HG03280 (cell line): ENCODE results near the gene CYP2A7.
"Not testable (repeated sequence)": the region's sequence is repeated elsewhere in the genome, so short reads cannot be mapped to it uniquely, and the experiment has no call there.

ENCODE experiments used
- ATAC-seq: cut with Tn5 transposase; IDR thresholded peaks from one replicate; pipeline ENCODE4 v1.9.1; 2021; ENCODE audit warnings: mild to moderate bottlenecking, moderate library complexity; ENCODE audit not compliant: unreplicated experiment

CYP2A7 gene

DNA sequence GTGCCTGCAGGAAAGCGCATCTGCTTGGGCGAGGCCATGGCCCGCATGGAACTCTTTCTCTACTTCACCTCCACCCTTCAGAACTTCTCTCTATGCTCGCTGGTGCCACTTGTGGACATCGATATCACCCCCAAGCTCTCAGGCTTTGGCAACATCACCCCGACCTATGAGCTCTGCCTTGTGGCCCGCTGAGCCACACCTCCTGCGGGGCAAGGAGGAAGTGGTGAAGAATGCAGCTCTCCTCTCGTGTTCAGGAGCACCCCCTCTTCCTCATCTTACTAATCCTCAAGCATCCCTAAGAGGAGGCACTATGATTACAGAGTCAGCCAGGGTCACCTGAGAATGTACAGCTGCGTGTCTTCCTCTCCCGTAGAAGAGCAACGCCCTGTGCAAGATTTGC is 17.9 kb upstream of the CYP2A7 start:
- not testable (repeated sequence) for ATAC-seq

DNA sequence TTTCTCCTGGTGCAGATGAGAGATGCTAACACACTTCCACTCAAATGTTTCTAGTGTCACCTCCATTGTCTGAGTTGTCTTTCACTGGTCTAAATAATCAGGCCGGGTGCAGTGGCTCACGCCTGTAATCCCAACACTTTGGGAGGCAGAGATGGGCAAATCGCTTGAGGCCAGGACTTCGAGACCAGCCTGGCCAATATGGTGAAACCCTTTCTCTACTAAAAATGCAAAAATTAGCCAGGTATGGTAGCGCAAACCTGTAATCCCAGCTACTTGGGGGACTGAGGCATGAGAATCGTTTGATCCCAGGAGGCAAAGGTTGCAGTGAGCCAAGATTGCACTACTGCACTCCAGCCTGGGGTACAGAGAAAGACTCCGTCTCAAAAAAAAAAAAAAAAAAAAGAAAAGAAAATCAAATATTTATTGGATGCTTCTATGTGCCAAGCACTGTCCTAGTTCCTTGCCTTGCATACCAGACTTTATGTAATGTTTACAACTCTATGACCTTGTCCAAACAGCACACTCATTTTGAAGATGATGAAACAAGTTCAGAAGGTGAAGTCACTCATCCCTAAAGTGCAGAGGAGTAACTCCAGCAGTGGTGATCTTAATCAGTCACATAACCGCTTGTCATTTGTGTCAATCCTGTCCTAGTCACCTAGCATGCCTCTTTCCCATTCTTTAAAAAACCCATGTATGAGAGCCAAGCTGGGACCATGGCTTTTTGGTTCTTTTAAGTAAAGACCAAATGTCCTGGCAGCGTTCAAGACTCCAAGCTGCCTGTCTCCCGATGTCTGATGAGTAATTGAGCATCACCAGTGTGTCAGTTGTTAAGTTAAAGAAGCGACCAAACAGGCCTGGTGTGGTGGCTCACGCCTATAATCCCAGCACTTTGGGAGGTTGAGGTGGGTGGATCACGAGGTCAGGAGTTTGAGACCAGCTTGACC is 15.1 kb upstream of the CYP2A7 start:
- ATAC-seq: not testable (repeated sequence)

DNA sequence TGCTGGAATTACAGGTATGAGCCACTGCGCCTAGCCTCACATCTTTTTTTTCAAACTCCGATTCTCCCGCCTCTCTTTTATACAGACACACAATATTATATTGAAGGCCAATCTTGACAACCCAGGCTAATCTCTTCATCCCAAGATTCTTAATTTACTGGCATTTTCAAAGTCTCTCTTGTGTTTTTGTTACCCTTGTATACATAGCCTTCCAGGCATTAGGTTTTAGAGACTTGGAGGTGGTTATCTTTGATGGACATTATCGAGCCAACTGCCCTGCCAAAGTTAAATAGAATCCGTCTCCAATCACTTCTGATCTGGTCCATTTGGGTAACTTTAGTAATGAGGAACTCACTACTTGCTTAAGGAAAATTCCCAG is 14.4 kb upstream of the CYP2A7 start:
- no peak for ATAC-seq

DNA sequence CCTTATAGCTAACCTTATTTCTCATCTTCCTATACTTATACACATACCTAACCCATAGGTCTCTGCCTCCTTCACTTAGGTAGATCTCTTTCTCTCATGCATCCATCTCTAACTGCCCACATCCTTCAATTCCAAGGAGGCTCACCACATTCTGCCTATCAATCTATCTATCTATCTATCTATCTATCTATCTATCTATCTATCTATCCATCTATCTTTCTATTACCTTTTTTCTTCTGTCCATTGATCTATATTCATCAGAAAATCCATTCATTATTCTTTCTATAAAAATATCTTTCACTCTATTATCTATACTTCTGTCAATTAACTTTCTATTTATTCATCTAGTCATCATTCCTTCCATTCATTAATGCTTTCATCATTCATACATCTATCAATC is 11.1 kb upstream of the CYP2A7 start:
- no peak for ATAC-seq

DNA sequence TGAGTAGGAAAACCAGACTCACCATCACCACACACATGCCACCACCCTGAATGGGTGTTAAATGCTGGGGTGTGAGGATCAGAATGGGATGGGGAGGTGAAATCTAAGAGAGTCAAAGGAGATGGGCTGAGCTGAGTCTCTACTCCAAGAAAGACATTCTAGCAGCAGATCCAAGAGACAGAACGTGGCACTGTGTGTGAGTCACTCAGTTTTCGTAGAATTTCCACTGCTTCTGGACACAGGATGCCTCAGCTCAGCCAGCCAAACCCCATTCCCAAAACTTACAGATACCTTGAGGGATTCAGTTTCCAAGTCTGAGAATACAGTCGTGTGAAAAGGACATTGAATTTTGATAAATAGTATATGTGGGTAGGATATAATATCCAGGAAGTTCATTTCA is 7.3 kb upstream of the CYP2A7 start:
- no peak for ATAC-seq

DNA sequence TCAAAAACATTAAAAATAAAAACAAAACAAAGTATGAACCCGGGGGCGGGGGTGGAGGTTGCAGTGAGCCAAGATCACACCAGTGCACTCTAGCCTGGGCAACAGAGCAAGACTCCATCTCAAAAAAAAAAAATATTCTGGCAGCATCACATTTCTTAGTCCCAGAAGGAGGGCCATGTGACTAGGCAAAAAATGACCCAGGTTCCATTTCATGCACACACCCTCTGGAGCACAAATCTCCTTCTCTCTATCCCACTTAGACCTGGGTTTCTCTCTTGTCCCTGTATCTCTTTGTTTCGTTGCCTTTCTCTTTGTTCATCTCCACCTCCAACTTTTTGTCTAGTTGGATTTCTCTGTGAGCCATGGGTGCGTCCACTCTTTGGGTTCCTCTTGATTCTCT is 6.2 kb upstream of the CYP2A7 start:
- ATAC-seq: no peak

DNA sequence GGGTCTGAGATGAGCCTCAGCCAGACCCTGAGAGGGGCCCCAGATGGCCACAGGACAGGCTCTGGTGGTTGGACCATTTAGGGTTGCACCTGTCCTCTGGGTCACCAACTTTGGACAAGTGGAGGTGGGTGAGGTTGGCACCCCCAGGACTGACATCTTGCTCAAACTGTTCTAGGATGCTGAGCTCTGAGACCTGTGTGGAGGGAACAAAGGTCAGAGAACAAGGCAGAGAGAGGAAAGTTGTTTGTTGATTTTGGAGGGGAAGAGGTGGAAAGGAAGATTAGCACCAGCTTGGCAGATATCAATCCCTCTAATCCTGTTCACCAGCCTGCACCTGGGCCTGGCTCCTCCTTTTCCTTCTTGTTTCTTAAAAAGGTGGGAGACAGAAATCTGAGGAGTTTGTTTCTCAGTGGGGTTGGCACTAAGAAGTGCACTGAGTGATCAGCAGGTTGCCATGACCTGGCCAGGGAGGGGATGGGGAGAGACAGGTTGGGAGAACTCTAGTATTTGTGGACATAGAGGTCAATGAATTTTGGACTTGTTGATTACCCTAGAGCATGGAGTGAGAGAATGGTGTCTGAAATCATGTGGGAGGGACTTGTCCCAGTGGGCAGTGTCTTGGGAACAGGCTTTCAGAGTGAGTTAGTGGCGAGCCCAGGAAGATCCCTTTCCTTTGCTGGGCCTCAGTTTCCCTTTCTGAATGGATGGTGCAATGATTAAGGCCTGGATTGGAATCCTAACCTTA is 2.3 kb upstream of the CYP2A7 start:
- not testable (repeated sequence) for ATAC-seq

DNA sequence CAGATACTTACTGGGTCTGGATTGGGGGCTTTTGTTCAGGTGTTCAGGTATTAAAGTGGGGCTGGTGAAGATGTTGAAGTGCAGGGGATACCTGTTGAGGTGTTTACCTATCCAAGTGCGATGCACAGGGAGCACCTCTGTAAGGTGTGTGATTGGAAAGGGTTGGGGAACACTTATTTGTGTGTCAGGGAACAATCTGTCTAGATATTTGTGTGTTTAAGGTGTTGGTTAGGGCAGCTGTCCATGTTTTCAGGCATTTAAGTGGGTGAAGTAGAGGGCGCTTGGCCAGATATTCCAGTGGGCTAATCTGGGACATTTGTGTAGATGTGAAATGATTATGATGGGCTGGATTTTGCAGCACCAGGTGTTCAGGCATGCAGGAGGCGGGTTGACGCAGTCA is 2.7 kb downstream of the CYP2A7 start:
- not testable (repeated sequence) for ATAC-seq

DNA sequence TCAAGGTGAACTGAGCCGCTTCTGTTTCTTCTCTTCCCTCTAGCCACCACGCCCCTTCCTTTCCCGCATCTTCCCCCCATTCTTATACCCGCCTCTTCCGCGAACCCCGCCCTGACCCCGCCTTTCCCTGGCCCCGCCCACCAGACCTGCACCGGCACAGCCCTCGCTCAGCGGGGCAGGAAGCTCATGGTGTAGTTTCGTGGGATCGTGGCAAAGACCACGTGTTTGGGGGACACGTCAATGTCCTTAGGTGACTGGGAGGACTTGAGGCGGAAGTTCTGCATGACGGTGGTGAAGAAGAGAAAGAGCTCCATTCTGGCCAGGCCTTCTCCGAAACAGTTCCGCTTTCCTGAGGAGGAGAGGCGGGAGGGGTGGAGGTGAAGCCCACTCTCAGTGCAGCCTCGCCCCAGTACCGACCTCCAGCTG is 6.5 kb downstream of the CYP2A7 start:
- not testable (repeated sequence) for ATAC-seq

DNA sequence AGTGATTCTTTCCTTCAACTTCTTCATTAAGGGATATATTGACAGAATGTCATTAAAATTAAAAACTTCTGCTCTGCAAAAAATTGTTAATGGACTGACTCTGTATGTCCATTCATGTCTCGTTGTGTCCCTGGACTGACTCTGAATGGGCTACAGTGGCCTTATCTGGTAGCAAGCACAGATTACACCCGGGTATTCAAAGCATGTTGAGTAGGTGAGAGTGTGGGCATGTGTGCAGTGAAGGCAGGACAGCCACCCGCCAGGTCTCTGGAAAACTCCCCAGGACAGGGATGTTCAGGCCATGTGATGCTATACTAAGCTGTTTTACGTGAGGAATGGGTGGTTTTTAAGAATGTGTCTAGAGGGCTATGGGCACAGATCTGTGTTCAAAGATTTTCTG is 7.2 kb downstream of the CYP2A7 start:
- ATAC-seq: not testable (repeated sequence)

DNA sequence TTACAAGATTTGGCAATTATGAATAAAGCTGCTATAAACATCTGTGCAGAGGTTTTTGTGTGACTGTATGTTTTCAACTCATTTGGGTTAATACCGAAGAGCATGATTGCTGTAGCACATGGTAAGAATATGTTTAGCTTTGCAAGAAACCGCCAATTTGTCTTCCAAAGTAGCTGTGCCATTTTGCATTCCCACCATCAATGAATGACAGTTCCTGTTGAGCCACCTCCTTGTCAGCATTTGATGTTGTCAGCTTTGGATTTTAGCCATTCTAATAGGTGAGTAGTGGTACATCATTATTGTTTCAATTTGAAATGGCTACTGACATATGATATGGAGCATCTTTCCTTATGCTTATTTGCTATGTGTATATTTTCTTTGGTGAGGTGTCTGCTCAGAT is 8.2 kb downstream of the CYP2A7 start:
- not testable (repeated sequence) for ATAC-seq

DNA sequence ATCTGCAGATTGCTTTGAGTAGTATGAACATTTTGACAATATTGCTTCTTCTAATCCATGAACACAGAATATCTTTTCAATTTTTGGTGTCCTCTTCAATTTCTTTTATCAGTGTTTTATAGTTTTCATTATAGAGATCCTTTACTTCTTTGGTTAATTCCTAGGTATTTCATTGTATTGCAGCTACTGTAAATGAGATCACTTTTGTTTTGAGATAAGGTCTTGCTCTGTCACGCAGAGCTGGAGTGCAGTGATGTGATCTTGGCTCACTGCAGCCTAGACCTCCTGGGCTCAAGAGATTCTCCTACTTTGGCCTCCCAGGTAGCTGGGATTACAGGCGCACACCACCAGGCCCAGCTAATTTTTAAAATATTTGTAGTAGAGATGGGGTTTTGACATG is 9.8 kb downstream of the CYP2A7 start:
- no peak for ATAC-seq

DNA sequence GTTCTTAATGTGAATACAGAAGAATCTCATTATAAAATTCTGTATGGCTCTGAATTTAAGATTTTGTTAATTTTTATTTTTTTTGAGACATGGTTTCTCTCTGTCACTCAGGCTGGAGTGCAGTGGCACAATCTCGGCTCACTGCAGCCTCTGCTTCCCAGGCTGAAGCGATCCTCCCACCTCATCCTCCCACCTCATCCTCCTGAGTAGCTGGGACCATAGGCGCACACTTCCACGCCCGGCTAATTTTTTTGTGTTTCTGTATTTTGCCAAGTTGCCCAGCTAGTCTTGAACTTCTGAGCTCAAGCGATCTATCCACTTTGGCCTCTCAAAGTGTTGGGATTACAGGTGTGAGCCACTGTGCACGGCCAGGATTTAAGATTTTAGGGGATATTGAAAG is 14.3 kb downstream of the CYP2A7 start:
- no peak for ATAC-seq

DNA sequence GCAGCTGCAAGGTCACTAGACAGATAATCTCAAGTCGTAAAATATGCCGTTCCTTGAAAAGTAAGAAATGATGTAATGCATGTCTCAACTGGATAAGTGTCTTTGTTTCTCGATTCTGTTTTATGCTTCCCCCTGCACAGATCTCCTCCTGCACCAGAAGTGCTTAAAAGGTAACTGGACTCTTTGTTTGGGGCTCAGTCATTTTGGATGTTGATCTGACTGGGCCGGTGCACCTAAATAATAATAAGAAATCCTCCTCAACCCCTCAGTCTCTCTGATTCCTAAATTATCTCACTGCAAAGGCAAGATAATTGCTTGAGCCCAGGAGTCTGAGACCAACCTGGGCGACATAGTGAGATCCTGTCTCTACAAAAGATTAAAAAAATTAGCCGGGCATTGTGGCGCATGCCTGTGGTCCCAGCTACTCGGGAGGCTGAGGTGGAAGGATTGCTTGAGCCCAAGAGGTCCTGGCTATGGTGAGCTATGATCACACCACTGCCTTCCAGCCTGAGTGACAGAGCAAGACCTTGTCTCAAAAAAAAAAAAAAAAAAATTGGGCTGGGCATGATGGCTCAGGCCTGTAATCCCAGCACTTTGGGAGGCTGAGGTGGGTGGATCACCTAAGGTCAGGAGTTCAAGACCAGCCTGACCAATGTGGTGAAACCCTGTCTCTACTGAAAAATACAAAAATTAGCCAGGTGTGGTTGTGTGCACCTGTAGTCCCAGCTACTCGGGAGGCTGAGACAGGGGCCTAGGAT is 17.1 kb downstream of the CYP2A7 start:
- ATAC-seq: not testable (repeated sequence)

DNA sequence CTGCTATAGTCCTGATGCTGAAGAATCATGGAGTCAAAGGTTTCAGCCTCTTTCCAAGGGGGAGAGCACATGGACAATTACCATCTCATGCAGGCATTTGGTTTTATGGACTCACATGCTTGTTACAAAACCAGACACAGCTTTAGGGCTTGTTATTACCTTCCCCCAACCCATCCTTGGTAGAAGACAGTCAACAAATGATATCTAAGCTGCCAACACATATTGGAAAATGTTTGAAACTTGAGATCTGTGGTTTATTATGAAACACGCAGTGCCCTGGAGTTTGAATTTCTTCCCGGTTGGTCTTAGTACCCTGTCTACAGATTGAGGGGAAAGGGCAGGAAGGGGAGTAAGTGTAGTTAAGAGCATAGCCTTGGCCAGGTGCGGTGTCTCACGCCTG is 19.2 kb downstream of the CYP2A7 start:
- no peak for ATAC-seq

DNA sequence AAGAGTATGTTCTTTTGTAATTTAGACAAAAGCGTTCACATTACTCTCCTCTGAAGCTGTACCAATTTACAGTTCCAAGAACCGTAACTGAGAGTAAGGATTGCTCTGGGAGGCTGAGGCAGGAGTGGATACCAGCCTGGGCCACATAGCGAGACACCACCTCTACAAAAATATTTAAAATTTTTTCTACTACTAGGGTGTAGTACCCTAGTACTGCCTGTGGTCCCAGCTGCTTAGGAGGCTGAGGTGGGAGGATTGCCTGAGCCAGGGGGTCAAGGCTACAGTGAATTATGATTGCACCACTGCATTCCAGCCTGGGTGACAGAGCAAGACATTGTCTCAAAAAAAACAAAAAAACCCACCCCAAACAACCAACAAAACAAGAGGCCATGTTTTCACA is 19.7 kb downstream of the CYP2A7 start:
- ATAC-seq: no peak

DNA sequence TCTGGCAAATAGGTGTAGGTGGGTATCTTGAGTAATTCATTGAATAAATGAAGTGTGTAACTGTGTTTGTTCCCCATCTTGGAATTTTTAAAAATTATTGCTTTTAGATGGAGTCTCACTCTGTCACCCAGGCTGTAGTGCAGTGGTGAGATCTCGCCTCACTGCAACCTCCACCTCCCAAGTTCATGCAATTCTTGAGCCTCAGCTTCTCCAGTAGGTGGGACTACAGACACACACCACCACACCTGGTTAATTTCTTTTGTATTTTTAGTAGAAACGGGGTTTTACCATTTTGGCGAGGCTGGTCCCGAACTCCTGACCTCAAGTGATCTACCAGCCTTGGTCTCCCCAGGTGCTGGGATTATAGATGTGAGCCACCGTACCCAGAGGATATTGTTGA is 23.9 kb downstream of the CYP2A7 start:
- no peak for ATAC-seq

DNA sequence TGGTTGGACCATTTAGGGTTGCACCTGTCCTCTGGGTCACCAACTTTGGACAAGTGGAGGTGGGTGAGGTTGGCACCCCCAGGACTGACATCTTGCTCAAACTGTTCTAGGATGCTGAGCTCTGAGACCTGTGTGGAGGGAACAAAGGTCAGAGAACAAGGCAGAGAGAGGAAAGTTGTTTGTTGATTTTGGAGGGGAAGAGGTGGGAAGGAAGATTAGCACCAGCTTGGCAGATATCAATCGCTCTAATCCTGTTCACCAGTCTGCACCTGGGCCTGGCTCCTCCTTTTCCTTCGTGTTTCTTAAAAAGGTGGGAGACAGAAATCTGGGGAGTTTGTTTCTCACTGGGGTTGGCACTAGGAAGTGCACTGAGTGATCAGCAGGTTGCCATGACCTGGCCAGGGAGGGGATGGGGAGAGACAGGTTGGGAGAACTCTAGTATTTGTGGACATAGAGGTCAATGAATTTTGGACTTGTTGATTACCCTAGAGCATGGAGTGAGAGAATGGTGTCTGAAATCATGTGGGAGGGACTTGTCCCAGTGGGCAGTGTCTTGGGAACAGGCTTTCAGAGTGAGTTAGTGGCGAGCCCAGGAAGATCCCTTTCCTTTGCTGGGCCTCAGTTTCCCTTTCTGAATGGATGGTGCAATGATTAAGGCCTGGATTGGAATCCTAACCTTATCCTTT is 29.4 kb downstream of the CYP2A7 start:
- not testable (repeated sequence) for ATAC-seq

DNA sequence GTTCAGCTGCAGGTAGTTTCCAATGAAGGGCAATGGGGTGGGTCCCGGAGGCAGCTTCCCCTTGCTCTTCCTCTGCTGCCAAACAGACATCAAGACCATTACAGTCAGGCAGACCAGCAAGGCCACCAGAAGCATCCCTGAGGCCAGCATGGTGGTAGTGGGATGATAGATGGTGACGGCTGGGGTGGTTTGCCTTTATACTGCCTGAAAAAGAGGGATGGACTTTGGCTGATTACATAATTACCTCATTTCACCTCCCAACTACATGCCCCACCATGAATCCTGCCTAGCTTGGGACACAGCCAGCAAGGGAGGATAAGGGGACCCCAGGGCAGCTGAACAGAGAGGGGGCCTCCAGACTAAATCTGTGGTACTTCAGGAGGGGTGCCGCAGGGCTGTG is 31.8 kb downstream of the CYP2A7 start, which contains the start of gene CYP2A6:
CYP2A6 (minus strand) TSS at position 171 of the 400 bp plus-strand sequence; CDS start at position 150, 21 bp downstream.
- not testable (repeated sequence) for ATAC-seq

DNA sequence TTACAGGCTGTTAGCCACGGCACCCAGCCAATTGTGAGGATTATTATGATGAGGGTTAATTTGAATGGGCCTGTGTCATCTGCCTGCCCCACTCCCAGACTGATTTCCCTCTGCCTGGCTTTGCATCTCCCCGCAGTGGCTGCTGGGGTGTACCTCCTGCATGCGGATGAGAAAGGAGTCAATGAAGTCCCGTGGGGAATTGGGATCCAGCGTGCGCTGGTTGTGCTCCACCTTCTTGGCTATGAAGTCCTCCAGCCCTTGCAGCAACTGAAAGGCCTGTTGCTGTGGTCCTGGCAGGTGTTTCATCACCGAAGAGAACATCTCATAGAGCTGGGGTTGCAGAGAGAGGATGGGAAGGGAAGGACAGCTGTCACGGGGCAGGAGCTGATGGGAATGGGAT is 35.3 kb downstream of the CYP2A7 start:
- ATAC-seq: not testable (repeated sequence)

DNA sequence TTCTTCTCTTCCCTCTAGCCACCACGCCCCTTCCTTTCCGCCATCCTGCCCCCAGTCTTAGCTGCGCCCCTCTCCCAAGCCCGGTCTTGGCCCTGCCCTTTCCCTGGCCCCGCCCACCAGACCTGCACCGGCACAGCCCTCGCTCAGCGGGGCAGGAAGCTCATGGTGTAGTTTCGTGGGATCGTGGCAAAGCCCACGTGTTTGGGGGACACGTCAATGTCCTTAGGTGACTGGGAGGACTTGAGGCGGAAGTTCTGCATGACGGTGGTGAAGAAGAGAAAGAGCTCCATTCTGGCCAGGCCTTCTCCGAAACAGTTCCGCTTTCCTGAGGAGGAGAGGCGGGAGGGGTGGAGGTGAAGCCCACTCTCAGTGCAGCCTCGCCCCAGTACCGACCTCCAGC is 38.4 kb downstream of the CYP2A7 start:
- ATAC-seq: not testable (repeated sequence)
